Spleen (tissue), 7 donors: ENCODE results near the gene USP7.

ENCODE experiments used
- CTCF ChIP-seq, 11 experiments: fragments of 200-600 bp in 7 of 11; fragments of 450-650 bp in 4 of 11; sonication (generic) in 4 of 11; IDR thresholded peaks in 8 of 11; conservative IDR thresholded peaks in 3 of 11; 1 replicate in 7 of 11; 2 replicates in 4 of 11; pipeline versions ENCODE4 v1.4.0 to v1.8.0; 2016 to 2021; ENCODE audit warnings: antibody characterized with exemption in 11 of 11, inconsistent platforms in 4 of 11, mild to moderate bottlenecking in 1 of 11
- POLR2A ChIP-seq, 3 donors: fragments of 450-650 bp; IDR thresholded peaks; one replicate each; pipeline ENCODE4 v1.5.1; 2017; ENCODE audit warnings: antibody characterized with exemption in 3 of 3, mild to moderate bottlenecking in 1 of 3
- donor health status: DM: no; HTN: no; CAD: no; lungs with moderate emphysema.
- donor health status: DM: no; HTN: no; CAD: no.
- donor health status: DM: no; HTN: no; CAD: no.

- TF ChIP-seq CTCF (IDR thresholded peaks at IDR 0.05 in 8 of 11, conservative IDR thresholded peaks at IDR 0.05 in 3 of 11) (no peak), POLR2A (IDR thresholded peaks at IDR 0.05) (no peak)
These were observed 27.7 kb downstream of the USP7 start for GRCh38 chr16:8935989-8936388.
